Panc1 (cell line): ENCODE results near the gene CDX1.

Source experiments
- CTCF ChIP-seq: fragments of 450-650 bp; IDR thresholded peaks from 2 replicates; pipeline ENCODE4 v1.5.1; 2017; ENCODE audit warnings: mild to moderate bottlenecking
- POLR2AphosphoS5 ChIP-seq: IDR thresholded peaks from 2 replicates; pipeline ENCODE4 v1.6.1; 2012; ENCODE audit warnings: mild to moderate bottlenecking, low read depth, low read length, moderate library complexity

DNA sequence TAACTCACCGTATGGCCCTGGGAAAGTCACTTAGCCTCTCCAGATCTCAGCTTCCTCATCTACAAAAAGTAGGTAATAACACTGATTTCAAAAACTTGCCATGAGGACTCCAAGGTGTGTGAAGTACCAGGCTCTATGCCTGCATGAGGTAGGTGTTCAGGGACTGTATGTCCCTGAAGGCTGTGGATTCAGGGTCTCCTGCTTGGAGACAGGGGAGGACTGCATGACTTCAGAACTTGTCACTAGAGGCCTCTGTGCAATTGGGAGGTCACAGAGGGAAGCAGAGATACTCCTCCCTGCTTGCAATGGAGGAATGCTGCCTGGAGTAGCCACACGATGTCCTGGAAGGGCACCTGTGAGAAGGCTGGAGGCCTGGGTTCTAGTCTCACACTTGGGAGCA, 13.1 kb upstream of the CDX1 start:
- no peak for TF ChIP-seq CTCF
- no peak for TF ChIP-seq POLR2AphosphoS5
